ENCODE measurements around the gene SCAI.
"Not testable (repeated sequence)": the region's sequence is repeated elsewhere in the genome, so short reads cannot be mapped to it uniquely, and the experiment has no call there.

SCAI gene

GRCh38 chr9:124940894-124941678 lies 202.2 kb downstream of the SCAI start, which contains the start of gene GOLGA1:
Gene GOLGA1, minus strand, starts transcription at chr9:124941083. Its CDS starts 2,372 bp downstream, at chr9:124938711.
- peak; percentile 94 for DNase-seq

- no peak for DNase-seq
These were observed 202.8 kb downstream of the SCAI start for GRCh38 chr9:124940521-124940893.

GRCh38 chr9:124939944-124940343 lies 203.4 kb downstream of the SCAI start:
- no peak for DNase-seq

- DNase-seq: no peak
These were observed 209.0 kb downstream of the SCAI start for GRCh38 chr9:124934290-124934689.

GRCh38 chr9:124932333-124932732 lies 211.0 kb downstream of the SCAI start:
- no peak for DNase-seq

- peak; percentile 4 for DNase-seq
These were observed 213.9 kb downstream of the SCAI start for GRCh38 chr9:124929464-124929863.

- DNase-seq: no peak
These were observed 215.2 kb downstream of the SCAI start for GRCh38 chr9:124928116-124928515.

- not testable (repeated sequence) for DNase-seq
These were observed 222.9 kb downstream of the SCAI start for GRCh38 chr9:124920394-124920793.

GRCh38 chr9:124914753-124915405 lies 228.4 kb downstream of the SCAI start:
- DNase-seq: no peak

- no peak for DNase-seq
These were observed 229.9 kb downstream of the SCAI start for GRCh38 chr9:124913378-124913777.

GRCh38 chr9:124911766-124912165 lies 231.6 kb downstream of the SCAI start:
- DNase-seq: no peak

- no peak for DNase-seq
These were observed 235.2 kb downstream of the SCAI start for GRCh38 chr9:124908098-124908497.

GRCh38 chr9:124906966-124907365 lies 236.4 kb downstream of the SCAI start:
- DNase-seq: no peak

- DNase-seq: no peak
These were observed 243.5 kb downstream of the SCAI start for GRCh38 chr9:124899845-124900244.

- DNase-seq: no peak
These were observed 245.5 kb downstream of the SCAI start for GRCh38 chr9:124897570-124898460.

GRCh38 chr9:124894741-124895170 lies 248.6 kb downstream of the SCAI start:
- DNase-seq: peak; percentile 70

- no peak for DNase-seq
These were observed 249.1 kb downstream of the SCAI start for GRCh38 chr9:124894035-124894740.
